ENCODE results near the gene SHROOM2. TPM values are rescaled to one million over a fixed set of nuclear protein-coding genes. Genes with fewer than 3 reads are reported as not detected.

Gene SHROOM2
- total and polyA plus RNA-seq, 4 donors: 0.28 to 2.5 (median 1.2) TPM

- intact Hi-C loops (cut with DNase I): no loop called here
- ATAC-seq (ENCODE audit: low FRiP score): no peak
- no peaks in the 10 kb centered on the region for H3K9me3 ChIP-seq (ENCODE audit: control insufficient read depth, low read length)
These were observed 88.3 kb downstream of the SHROOM2 start for GRCh38 chrX:9874483-9874882.

DNA sequence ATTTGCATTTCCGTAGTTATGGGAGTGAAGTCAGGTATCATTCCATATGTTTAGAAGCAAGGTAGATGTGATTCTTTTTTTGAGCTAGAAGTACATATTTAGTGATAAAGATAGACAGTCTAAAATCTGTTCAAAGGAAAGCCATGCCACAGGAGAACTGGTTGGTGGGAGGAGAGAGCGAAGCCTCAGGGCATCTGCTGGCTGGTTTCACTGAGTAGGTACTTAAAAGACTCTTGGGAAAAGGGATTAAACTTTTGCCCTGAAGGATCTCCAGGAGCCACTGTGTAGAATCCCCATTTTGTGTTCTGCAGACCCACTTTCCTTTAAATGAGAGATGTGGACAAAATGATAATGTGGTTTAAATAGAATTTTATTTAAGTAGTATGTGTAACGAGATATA is 89.6 kb downstream of the SHROOM2 start:
- Histone ChIP-seq H3K27me3 (ENCODE audit: control insufficient read depth in 1 of 2, insufficient read depth in 2 of 2, low read length in 1 of 2) (peaks cover 0 to 1% of the 10 kb centered on the region in 2 donors), H3K4me1 (ENCODE audit: control insufficient read depth in 1 of 2, insufficient read depth in 2 of 2, low read length in 2 of 2) (no peaks in the 10 kb centered on the region), H3K4me3 (ENCODE audit: low read length in 2 of 2) (no peak overlapping the region), H3K9me3 (ENCODE audit: control insufficient read depth, low read length) (no peaks in the 10 kb centered on the region), H3K27ac (ENCODE audit: low read depth in 1 of 2, low read length in 2 of 2) (no peak overlapping the region), H3K36me3 (ENCODE audit: control insufficient read depth in 1 of 2, insufficient read depth in 2 of 2, low read length in 1 of 2) (no peaks in the 10 kb centered on the region)
- ATAC-seq (ENCODE audit: low FRiP score) (no peak), DNase-seq (no peak)
- intact Hi-C loops (cut with DNase I): no loop called here
- 65 to 80% methylated on average over 3 of the region's 3 CpGs for WGBS, 2 donors

More at GRCh38 chrX:9874483-9874882, 88.3 kb downstream of the SHROOM2 start:
- Histone ChIP-seq H3K27ac (ENCODE audit: low read depth in 1 of 2, low read length in 2 of 2) (no peak overlapping the region), H3K27me3 (ENCODE audit: control insufficient read depth in 1 of 2, insufficient read depth in 2 of 2, low read length in 1 of 2) (peaks cover 0 to 1% of the 10 kb centered on the region in 2 donors), H3K36me3 (ENCODE audit: control insufficient read depth in 1 of 2, insufficient read depth in 2 of 2, low read length in 1 of 2) (no peaks in the 10 kb centered on the region), H3K4me3 (ENCODE audit: low read length in 2 of 2) (no peak overlapping the region), H3K4me1 (ENCODE audit: control insufficient read depth in 1 of 2, insufficient read depth in 2 of 2, low read length in 2 of 2) (no peaks in the 10 kb centered on the region)
- 76 to 79% methylated on average over 6 of the region's 6 CpGs for WGBS, 2 donors
- no peak for DNase-seq

DNA sequence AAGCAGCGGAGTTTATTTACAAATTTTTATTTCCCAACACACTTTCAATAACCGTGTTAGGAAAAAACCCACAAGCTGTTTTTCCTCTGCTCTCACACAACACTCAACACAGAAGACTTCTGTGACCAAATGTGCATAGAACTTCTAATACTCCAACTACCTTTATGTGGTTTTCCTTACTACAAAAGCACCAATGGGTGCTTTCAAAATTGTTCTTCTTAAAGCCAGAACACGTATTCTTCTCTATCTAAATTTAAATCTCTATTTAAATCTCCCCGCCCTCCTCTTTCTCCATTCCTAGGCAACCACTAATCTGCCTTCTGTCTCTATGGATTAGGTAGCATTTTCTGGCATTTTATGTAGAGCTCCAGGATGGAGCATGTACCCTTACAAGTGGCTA is 90.0 kb downstream of the SHROOM2 start:
- Histone ChIP-seq H3K36me3 (ENCODE audit: control insufficient read depth in 1 of 2, insufficient read depth in 2 of 2, low read length in 1 of 2) (no peaks in the 10 kb centered on the region), H3K27ac (ENCODE audit: low read depth in 1 of 2, low read length in 2 of 2) (no peak overlapping the region), H3K9me3 (ENCODE audit: control insufficient read depth, low read length) (no peaks in the 10 kb centered on the region), H3K4me1 (ENCODE audit: control insufficient read depth in 1 of 2, insufficient read depth in 2 of 2, low read length in 2 of 2) (no peaks in the 10 kb centered on the region), H3K27me3 (ENCODE audit: control insufficient read depth in 1 of 2, insufficient read depth in 2 of 2, low read length in 1 of 2) (no peaks in the 10 kb centered on the region), H3K4me3 (ENCODE audit: low read length in 2 of 2) (no peak overlapping the region)
- ATAC-seq (ENCODE audit: low FRiP score) (no peak), DNase-seq (no peak)
- WGBS, 2 donors: 78 to 94% methylated on average over 4 of the region's 4 CpGs
- intact Hi-C loops (cut with DNase I): no loop called here

- intact Hi-C loops (cut with DNase I): no loop called here
- 73 to 76% methylated on average over 12 of the region's 12 CpGs for WGBS, 2 donors
- H3K4me3 ChIP-seq (ENCODE audit: low read length in 2 of 2): no peak overlapping the region
- no peak overlapping the region for H3K27ac ChIP-seq (ENCODE audit: low read depth in 1 of 2, low read length in 2 of 2)
- no peaks in the 10 kb centered on the region for H3K36me3 ChIP-seq (ENCODE audit: control insufficient read depth in 1 of 2, insufficient read depth in 2 of 2, low read length in 1 of 2)
- ATAC-seq (ENCODE audit: low FRiP score) (no peak), DNase-seq (no peak)
- H3K9me3 ChIP-seq (ENCODE audit: control insufficient read depth, low read length): no peaks in the 10 kb centered on the region
- no peaks in the 10 kb centered on the region for H3K4me1 ChIP-seq (ENCODE audit: control insufficient read depth in 1 of 2, insufficient read depth in 2 of 2, low read length in 2 of 2)
- H3K27me3 ChIP-seq (ENCODE audit: control insufficient read depth in 1 of 2, insufficient read depth in 2 of 2, low read length in 1 of 2): no peaks in the 10 kb centered on the region
These were observed 92.1 kb downstream of the SHROOM2 start for GRCh38 chrX:9878146-9878820.

GRCh38 chrX:9880237-9880636 is 94.0 kb downstream of the SHROOM2 start:
- intact Hi-C loops (cut with DNase I): loop anchor here in 1 of 2 donors (10.0 kb wide), 1 partner anchor 115 kb away; no protein-coding TSS in a partner anchor
- no peak overlapping the region for H3K27ac ChIP-seq (ENCODE audit: low read depth in 1 of 2, low read length in 2 of 2)
- H3K9me3 ChIP-seq (ENCODE audit: control insufficient read depth, low read length): no peaks in the 10 kb centered on the region
- H3K36me3 ChIP-seq (ENCODE audit: control insufficient read depth in 1 of 2, insufficient read depth in 2 of 2, low read length in 1 of 2): no peaks in the 10 kb centered on the region
- 89 to 97% methylated on average over 13 of the region's 13 CpGs for WGBS, 2 donors
- no peaks in the 10 kb centered on the region for H3K27me3 ChIP-seq (ENCODE audit: control insufficient read depth in 1 of 2, insufficient read depth in 2 of 2, low read length in 1 of 2)
- DNase-seq (no peak), ATAC-seq (ENCODE audit: low FRiP score) (peak; percentile 34)
- no peak overlapping the region for H3K4me3 ChIP-seq (ENCODE audit: low read length in 2 of 2)
- H3K4me1 ChIP-seq (ENCODE audit: control insufficient read depth in 1 of 2, insufficient read depth in 2 of 2, low read length in 2 of 2): no peaks in the 10 kb centered on the region

GRCh38 chrX:9880870-9881269 is 94.6 kb downstream of the SHROOM2 start:
- no peak overlapping the region for H3K27ac ChIP-seq (ENCODE audit: low read depth in 1 of 2, low read length in 2 of 2)
- no peaks in the 10 kb centered on the region for H3K4me1 ChIP-seq (ENCODE audit: control insufficient read depth in 1 of 2, insufficient read depth in 2 of 2, low read length in 2 of 2)
- no peaks in the 10 kb centered on the region for H3K36me3 ChIP-seq (ENCODE audit: control insufficient read depth in 1 of 2, insufficient read depth in 2 of 2, low read length in 1 of 2)
- intact Hi-C loops (cut with DNase I): loop anchor here in 1 of 2 donors (10.0 kb wide), 1 partner anchor 114 kb away; no protein-coding TSS in a partner anchor
- H3K27me3 ChIP-seq (ENCODE audit: control insufficient read depth in 1 of 2, insufficient read depth in 2 of 2, low read length in 1 of 2): no peaks in the 10 kb centered on the region
- H3K4me3 ChIP-seq (ENCODE audit: low read length in 2 of 2): no peak overlapping the region
- DNase-seq: no peak
- WGBS, 2 donors: 83 to 88% methylated on average over 7 of the region's 7 CpGs
- H3K9me3 ChIP-seq (ENCODE audit: control insufficient read depth, low read length): no peaks in the 10 kb centered on the region
- no peak for ATAC-seq (ENCODE audit: low FRiP score)

DNA sequence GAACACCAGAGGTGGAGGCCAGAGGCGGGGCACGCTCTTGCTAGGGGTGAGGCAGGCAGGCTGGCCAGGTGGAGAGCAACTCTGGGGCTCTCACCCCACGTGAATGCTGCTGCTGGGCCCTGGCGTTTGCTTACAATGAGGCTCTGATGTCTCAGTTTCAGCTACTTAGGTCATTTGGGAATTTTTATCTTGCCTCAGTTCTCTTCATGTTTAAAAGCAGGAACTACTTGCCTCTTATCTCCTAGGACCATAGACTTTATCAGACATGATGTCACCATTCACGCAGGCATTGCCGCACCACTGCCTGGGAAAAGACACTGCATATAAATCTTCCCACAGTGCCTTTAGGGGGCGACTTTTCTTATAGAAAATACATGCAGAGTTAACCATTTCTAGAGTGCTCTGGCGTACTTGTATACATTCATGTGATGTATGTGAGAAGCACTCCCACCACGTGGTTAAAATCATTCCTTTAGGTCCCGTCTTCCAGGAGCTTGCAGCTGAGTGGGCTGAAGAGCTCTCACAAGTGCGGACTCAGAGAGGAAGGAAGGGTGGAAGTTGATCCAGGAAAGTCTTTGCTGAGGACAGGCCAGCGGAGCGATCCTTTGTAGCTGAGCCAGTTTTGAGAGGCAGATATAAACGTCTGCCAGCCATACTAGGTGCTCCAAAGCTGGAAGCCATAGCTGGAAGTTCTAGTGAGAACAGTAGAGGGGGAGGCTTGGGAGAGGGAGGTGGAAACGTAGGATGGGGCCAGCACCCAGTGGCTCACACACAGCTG is 96.6 kb downstream of the SHROOM2 start:
- no peaks in the 10 kb centered on the region for H3K27me3 ChIP-seq (ENCODE audit: control insufficient read depth in 1 of 2, insufficient read depth in 2 of 2, low read length in 1 of 2)
- DNase-seq (no peak), ATAC-seq (ENCODE audit: low FRiP score) (no peak)
- intact Hi-C loops (cut with DNase I): loop anchor here in 1 of 2 donors (10.0 kb wide), 1 partner anchor 112 kb away; no protein-coding TSS in a partner anchor
- no peak overlapping the region for H3K4me3 ChIP-seq (ENCODE audit: low read length in 2 of 2)
- H3K36me3 ChIP-seq (ENCODE audit: control insufficient read depth in 1 of 2, insufficient read depth in 2 of 2, low read length in 1 of 2): no peaks in the 10 kb centered on the region
- H3K9me3 ChIP-seq (ENCODE audit: control insufficient read depth, low read length): no peaks in the 10 kb centered on the region
- WGBS, 2 donors: 38 to 41% methylated on average over 15 of the region's 15 CpGs
- H3K27ac ChIP-seq (ENCODE audit: low read depth in 1 of 2, low read length in 2 of 2): no peak overlapping the region
- no peaks in the 10 kb centered on the region for H3K4me1 ChIP-seq (ENCODE audit: control insufficient read depth in 1 of 2, insufficient read depth in 2 of 2, low read length in 2 of 2)

- DNase-seq (no peak), ATAC-seq (ENCODE audit: low FRiP score) (no peak)
- no peaks in the 10 kb centered on the region for H3K9me3 ChIP-seq (ENCODE audit: control insufficient read depth, low read length)
- H3K4me3 ChIP-seq (ENCODE audit: low read length in 2 of 2): no peak overlapping the region
- no peaks in the 10 kb centered on the region for H3K4me1 ChIP-seq (ENCODE audit: control insufficient read depth in 1 of 2, insufficient read depth in 2 of 2, low read length in 2 of 2)
- 66 to 78% methylated on average over 9 of the region's 9 CpGs for WGBS, 2 donors
- no peaks in the 10 kb centered on the region for H3K36me3 ChIP-seq (ENCODE audit: control insufficient read depth in 1 of 2, insufficient read depth in 2 of 2, low read length in 1 of 2)
- H3K27me3 ChIP-seq (ENCODE audit: control insufficient read depth in 1 of 2, insufficient read depth in 2 of 2, low read length in 1 of 2): no peaks in the 10 kb centered on the region
- no peak overlapping the region for H3K27ac ChIP-seq (ENCODE audit: low read depth in 1 of 2, low read length in 2 of 2)
- intact Hi-C loops (cut with DNase I): loop anchor here in 1 of 2 donors (10.0 kb wide), 1 partner anchor 111 kb away; no protein-coding TSS in a partner anchor
These were observed 98.0 kb downstream of the SHROOM2 start for GRCh38 chrX:9884031-9884779.
